Fibroblast of skin of right quadriceps (primary cell): ENCODE data around the gene PEX14.
"Not testable (repeated sequence)": the region's sequence is repeated elsewhere in the genome, so short reads cannot be mapped to it uniquely, and the experiment has no call there.

Experiments
- DNase-seq: peaks from one replicate; pipeline ENCODE4 v3.0.0-alpha.2; 2013

Gene PEX14

GRCh38 chr1:10495952-10496351 is 21.2 kb downstream of the PEX14 start:
- DNase-seq: no peak

GRCh38 chr1:10497109-10497508 is 22.4 kb downstream of the PEX14 start:
- no peak for DNase-seq

GRCh38 chr1:10498231-10498630 is 23.5 kb downstream of the PEX14 start:
- no peak for DNase-seq

- DNase-seq: no peak
Observed at GRCh38 chr1:10502206-10502605, 27.5 kb downstream of the PEX14 start.

DNA sequence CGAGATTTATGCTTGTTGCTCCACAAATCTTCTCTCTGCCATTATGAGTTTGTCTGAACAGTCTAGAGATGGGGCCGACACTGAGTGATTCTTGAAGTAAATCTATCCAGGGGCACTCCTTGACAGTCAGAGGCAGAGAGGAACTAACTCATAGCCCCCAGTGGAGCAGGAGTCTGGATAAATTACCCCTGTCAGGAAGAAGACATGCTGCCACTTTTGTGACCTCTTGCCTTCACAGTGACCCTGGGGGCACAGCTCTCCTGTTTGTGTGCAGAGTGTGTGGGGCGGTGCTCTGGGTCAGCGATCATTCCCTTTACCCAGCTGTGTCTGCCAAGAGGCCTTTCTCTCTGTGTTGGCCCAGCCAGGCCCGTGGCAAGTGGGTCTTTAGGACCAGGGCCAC is 29.5 kb downstream of the PEX14 start:
- no peak for DNase-seq

- not testable (repeated sequence) for DNase-seq
Observed at GRCh38 chr1:10506046-10506676, 31.4 kb downstream of the PEX14 start.

DNA sequence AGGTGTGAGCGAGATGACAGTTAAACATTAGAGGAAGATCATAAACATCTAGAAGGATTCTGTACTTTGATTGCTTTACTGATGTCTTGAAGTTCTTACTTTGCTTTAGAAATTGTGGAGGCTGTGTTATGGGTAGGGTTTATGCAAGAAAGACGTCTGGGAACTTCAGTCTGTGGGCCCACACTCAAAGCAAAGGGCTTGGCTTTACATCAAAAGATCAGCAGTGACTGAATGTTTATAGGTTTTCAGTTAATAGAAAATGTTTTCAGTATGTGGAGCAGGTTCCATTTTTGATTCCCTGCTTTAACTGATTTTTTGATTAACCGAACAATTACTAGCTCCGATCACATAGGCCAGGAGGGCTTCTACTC is 31.9 kb downstream of the PEX14 start:
- no peak for DNase-seq

- DNase-seq: peak; percentile 70
Observed at GRCh38 chr1:10507111-10507879, 32.5 kb downstream of the PEX14 start.

DNA sequence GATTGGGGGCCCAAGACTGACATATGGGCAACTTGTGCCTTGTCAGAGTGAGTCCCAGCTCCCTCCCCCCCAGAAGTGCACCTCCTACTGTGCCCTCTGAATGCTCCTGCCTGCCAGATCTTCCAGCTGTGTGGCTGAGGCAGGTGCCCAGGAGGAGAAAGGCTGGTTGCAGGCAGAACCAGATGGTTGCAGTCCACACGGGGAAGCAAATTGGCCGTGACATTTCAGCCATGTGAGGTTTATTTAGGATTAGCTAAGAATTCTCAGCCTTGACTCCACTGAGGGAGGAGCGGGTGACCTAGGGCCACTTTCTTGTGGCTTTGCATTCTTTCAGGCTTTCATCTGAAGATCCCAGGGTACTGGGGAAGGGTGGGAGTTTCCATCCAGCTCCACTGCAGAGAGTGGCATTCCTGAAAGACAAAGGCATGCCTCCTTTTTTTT is 33.8 kb downstream of the PEX14 start:
- peak; percentile 24 for DNase-seq

DNA sequence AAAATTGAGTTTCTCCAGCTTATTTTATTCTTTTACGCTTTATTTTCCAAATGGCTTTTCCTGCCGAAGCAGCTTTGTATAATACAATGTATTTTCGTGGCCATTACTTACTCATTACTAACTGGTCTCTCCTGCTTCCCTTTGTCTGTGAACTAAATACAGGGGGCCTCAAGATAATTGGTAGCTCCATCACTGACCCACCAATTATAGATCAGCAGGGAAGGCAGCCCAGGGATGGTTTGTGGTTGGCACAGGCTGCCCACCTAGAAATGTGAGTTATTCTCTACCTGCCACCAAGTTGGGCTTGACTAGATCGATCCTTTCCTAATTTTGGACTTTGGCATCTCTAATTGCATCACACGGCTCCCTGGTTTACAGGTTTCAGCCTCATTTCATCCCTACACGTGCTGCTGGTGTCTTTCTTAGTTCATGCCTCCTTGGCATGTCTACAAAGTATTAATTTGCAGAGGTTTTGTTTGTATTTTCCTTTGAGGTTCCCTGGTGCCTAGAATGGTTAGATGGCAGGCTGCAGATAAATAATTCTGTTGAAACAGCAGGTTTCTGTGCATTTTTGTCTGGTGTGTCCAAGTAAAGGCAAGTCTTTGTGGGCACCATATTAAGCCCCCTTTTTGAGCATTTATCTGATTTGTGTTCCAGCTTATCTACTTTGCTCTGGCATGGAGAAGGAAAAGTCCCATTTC is 35.2 kb downstream of the PEX14 start:
- no peak for DNase-seq

GRCh38 chr1:10510520-10511493 is 36.1 kb downstream of the PEX14 start:
- DNase-seq: peak; percentile 89

GRCh38 chr1:10511494-10511885 is 36.7 kb downstream of the PEX14 start:
- no peak for DNase-seq

DNA sequence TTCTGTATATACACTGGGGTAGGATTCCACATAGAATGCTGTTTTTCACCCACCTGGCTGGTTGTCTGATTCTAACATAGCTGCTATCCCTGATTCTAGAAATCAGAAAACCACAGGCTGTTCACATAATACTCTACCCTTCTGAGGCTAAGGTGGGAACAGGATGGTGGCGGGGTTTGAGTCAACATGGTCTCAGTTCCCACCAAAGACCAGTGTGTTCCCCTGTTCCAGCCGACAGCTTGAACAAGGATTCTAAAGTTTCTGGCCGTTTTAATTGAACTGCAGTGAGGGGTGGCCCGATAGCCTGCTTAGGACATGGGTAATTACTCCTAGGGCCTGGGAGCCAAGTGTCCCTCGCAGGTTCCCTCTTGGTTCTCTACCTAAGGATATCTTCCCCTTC is 38.4 kb downstream of the PEX14 start:
- no peak for DNase-seq

DNA sequence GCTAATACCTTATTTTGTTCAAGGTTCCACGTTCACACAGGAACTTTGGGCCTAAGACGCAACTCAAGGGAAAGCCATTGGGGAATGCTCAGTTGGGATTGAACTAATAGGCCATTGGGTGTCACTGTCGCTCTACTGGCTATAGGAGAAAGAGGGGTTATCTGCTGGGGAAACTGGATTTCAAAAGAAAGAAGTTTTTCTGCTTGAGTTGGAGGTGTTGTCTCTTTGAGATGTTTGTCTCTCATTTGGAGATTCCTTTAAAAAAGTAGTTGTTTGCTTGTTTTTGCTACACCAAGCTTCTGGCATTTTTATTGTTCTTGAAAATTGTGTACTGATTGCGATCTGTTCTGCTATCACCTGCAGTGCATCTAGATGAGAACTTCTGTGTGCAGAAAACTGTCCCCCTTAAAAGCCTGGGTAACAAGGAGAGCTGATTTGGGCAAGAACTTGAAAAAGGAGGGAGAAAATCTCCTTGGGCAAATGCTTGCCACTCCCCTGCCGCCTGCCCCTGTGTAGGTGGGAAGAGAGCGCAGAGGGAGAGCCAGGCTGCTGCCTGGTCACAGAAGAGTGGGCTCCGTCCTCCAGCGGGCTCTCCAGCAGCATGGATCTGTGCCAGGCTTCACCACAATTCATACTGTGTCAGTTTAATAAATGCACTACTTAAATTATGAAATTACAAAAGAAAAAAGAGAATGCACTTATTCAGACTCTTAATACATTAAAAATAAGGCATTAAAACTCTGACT is 39.9 kb downstream of the PEX14 start:
- DNase-seq: peak; percentile 50

DNA sequence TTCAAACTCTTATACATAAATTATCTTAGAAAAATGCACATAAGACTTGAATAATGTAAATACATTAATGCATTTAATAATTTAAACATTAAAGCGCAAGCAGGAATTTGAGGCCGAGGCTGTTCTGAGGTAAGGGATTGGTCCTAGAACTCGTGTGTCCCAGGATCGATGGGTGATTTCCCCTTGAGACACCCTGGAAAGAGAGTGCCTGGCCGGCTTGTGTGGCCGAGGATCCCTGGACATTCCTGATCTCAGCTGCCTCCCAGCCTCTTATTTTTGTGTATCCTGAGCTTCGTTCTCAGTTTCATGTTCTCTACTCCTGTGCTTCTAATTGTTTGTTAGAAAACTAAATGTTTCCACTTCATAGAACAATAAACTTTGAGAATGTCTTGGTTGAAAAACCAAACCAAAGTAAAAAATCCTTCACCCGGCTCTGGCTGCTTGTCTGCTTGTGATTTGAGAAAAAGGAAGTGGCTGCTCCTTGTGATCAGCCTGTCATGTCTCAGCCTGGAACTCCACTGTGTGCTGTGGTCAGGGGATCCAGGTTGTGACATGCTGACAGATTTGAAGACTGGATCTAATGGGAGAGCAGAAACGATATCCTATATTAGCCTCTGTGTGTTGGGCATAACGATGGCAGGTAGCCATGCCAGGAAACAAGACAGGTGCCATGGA is 40.7 kb downstream of the PEX14 start:
- DNase-seq: no peak

GRCh38 chr1:10515976-10516750 is 41.4 kb downstream of the PEX14 start:
- no peak for DNase-seq

- no peak for DNase-seq
Observed at GRCh38 chr1:10516925-10517676, 42.4 kb downstream of the PEX14 start.

DNA sequence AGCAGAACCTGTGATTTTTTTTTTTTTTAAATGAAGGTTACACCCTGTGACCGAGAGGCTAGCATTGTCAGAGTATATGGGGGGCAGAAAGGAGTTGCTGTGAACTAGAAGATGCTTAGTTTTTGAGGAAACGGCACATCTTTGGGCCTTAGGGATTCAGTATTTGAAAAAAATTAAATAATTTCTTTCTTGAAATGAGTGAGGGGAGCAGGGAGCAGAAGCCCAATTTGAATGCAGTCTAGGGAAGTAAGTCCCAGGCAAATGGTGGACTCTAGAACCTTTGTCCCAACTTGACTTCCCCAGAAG is 42.9 kb downstream of the PEX14 start:
- no peak for DNase-seq

- no peak for DNase-seq
Observed at GRCh38 chr1:10519016-10519417, 44.3 kb downstream of the PEX14 start.

DNA sequence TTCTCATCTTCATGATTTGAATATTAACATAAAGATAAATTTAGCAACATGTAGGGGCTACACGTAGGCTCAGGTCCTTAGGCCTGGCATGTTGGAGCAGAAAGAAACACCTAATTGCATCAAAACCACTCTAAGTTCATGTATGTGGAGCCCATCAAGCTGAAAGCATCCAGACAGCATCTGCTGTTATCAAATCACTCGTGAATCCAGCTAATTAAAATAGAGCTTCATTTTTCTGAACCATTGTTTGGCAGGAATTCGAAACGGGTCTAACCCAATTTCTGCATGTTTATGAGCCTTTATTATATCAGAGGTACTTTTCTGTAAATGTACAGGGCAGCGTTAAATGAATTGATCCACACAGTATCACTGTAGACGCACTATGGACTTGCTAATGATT is 45.7 kb downstream of the PEX14 start:
- no peak for DNase-seq
